ENCODE results near the gene MB.

Gene MB

GRCh38 chr22:35637254-35637653, 20.1 kb upstream of the MB start:
- Histone ChIP-seq H3K4me3 (ENCODE audit: insufficient read length, low read depth) (no peak overlapping the region), H3K27me3 (ENCODE audit: insufficient read depth, insufficient read length) (no peaks in the 10 kb centered on the region), H3K36me3 (ENCODE audit: insufficient read depth, insufficient read length, low read length) (no peaks in the 10 kb centered on the region), H3K4me1 (ENCODE audit: insufficient read depth, insufficient read length) (peaks cover 15% of the 10 kb centered on the region), H3K9me3 (ENCODE audit: insufficient read depth, low read length) (no peaks in the 10 kb centered on the region), H3K9ac (ENCODE audit: insufficient read length, low read depth) (no peak overlapping the region)
- no peak for DNase-seq (ENCODE audit: low read depth, low spot score)
- TF ChIP-seq YY1 (IDR thresholded peaks at IDR 0.05; ENCODE audit: insufficient read depth, insufficient read length) (no peak), SUZ12 (IDR thresholded peaks at IDR 0.05; ENCODE audit: extremely low read depth, insufficient read depth, insufficient read length) (no peak), ZNF274 (IDR thresholded peaks at IDR 0.05; ENCODE audit: low read depth, low read length) (no peak)

GRCh38 chr22:35634943-35635540, 17.9 kb upstream of the MB start:
- H3K4me3 ChIP-seq (ENCODE audit: insufficient read length, low read depth), result no peak overlapping the region
- no peak for DNase-seq (ENCODE audit: low read depth, low spot score)
- H3K4me1 ChIP-seq (ENCODE audit: insufficient read depth, insufficient read length), result peaks cover 15% of the 10 kb centered on the region
- no peaks in the 10 kb centered on the region for H3K36me3 ChIP-seq (ENCODE audit: insufficient read depth, insufficient read length, low read length)
- TF ChIP-seq SUZ12 (IDR thresholded peaks at IDR 0.05; ENCODE audit: extremely low read depth, insufficient read depth, insufficient read length) (no peak), YY1 (IDR thresholded peaks at IDR 0.05; ENCODE audit: insufficient read depth, insufficient read length) (no peak), ZNF274 (IDR thresholded peaks at IDR 0.05; ENCODE audit: low read depth, low read length) (no peak)
- no peak overlapping the region for H3K9ac ChIP-seq (ENCODE audit: insufficient read length, low read depth)
- no peaks in the 10 kb centered on the region for H3K27me3 ChIP-seq (ENCODE audit: insufficient read depth, insufficient read length)
- no peaks in the 10 kb centered on the region for H3K9me3 ChIP-seq (ENCODE audit: insufficient read depth, low read length)

GRCh38 chr22:35634015-35634414, 16.9 kb upstream of the MB start:
- Histone ChIP-seq H3K9ac (ENCODE audit: insufficient read length, low read depth) (no peak overlapping the region), H3K9me3 (ENCODE audit: insufficient read depth, low read length) (no peaks in the 10 kb centered on the region), H3K27me3 (ENCODE audit: insufficient read depth, insufficient read length) (no peaks in the 10 kb centered on the region), H3K36me3 (ENCODE audit: insufficient read depth, insufficient read length, low read length) (no peaks in the 10 kb centered on the region), H3K4me1 (ENCODE audit: insufficient read depth, insufficient read length) (peaks cover 15% of the 10 kb centered on the region), H3K4me3 (ENCODE audit: insufficient read length, low read depth) (no peak overlapping the region)
- no peak for DNase-seq (ENCODE audit: low read depth, low spot score)
- TF ChIP-seq SUZ12 (IDR thresholded peaks at IDR 0.05; ENCODE audit: extremely low read depth, insufficient read depth, insufficient read length), result no peak
- no peak for TF ChIP-seq YY1 (IDR thresholded peaks at IDR 0.05; ENCODE audit: insufficient read depth, insufficient read length)
- no peak for TF ChIP-seq ZNF274 (IDR thresholded peaks at IDR 0.05; ENCODE audit: low read depth, low read length)

- Histone ChIP-seq H3K4me3 (ENCODE audit: insufficient read length, low read depth) (no peak overlapping the region), H3K36me3 (ENCODE audit: insufficient read depth, insufficient read length, low read length) (no peaks in the 10 kb centered on the region), H3K9me3 (ENCODE audit: insufficient read depth, low read length) (no peaks in the 10 kb centered on the region), H3K27me3 (ENCODE audit: insufficient read depth, insufficient read length) (no peaks in the 10 kb centered on the region), H3K4me1 (ENCODE audit: insufficient read depth, insufficient read length) (peaks cover 15% of the 10 kb centered on the region), H3K9ac (ENCODE audit: insufficient read length, low read depth) (no peak overlapping the region)
- no peak for DNase-seq (ENCODE audit: low read depth, low spot score)
- TF ChIP-seq ZNF274 (IDR thresholded peaks at IDR 0.05; ENCODE audit: low read depth, low read length), result no peak
These were observed 16.4 kb upstream of the MB start for GRCh38 chr22:35633520-35633919.

GRCh38 chr22:35632935-35633334, 15.8 kb upstream of the MB start:
- H3K9ac ChIP-seq (ENCODE audit: insufficient read length, low read depth), result no peak overlapping the region
- no peaks in the 10 kb centered on the region for H3K27me3 ChIP-seq (ENCODE audit: insufficient read depth, insufficient read length)
- DNase-seq (ENCODE audit: low read depth, low spot score), result no peak
- TF ChIP-seq YY1 (IDR thresholded peaks at IDR 0.05; ENCODE audit: insufficient read depth, insufficient read length), result no peak
- no peak for TF ChIP-seq SUZ12 (IDR thresholded peaks at IDR 0.05; ENCODE audit: extremely low read depth, insufficient read depth, insufficient read length)
- TF ChIP-seq ZNF274 (IDR thresholded peaks at IDR 0.05; ENCODE audit: low read depth, low read length), result no peak
- peaks cover 15% of the 10 kb centered on the region for H3K4me1 ChIP-seq (ENCODE audit: insufficient read depth, insufficient read length)
- H3K36me3 ChIP-seq (ENCODE audit: insufficient read depth, insufficient read length, low read length), result no peaks in the 10 kb centered on the region
- H3K9me3 ChIP-seq (ENCODE audit: insufficient read depth, low read length), result no peaks in the 10 kb centered on the region
- no peak overlapping the region for H3K4me3 ChIP-seq (ENCODE audit: insufficient read length, low read depth)

- peaks cover 8% of the 10 kb centered on the region for H3K4me1 ChIP-seq (ENCODE audit: insufficient read depth, insufficient read length)
- DNase-seq (ENCODE audit: low read depth, low spot score), result no peak
- no peak overlapping the region for H3K4me3 ChIP-seq (ENCODE audit: insufficient read length, low read depth)
- TF ChIP-seq YY1 (IDR thresholded peaks at IDR 0.05; ENCODE audit: insufficient read depth, insufficient read length) (no peak), ZNF274 (IDR thresholded peaks at IDR 0.05; ENCODE audit: low read depth, low read length) (no peak), SUZ12 (IDR thresholded peaks at IDR 0.05; ENCODE audit: extremely low read depth, insufficient read depth, insufficient read length) (no peak)
- no peaks in the 10 kb centered on the region for H3K36me3 ChIP-seq (ENCODE audit: insufficient read depth, insufficient read length, low read length)
- H3K9me3 ChIP-seq (ENCODE audit: insufficient read depth, low read length), result no peaks in the 10 kb centered on the region
- no peak overlapping the region for H3K9ac ChIP-seq (ENCODE audit: insufficient read length, low read depth)
- no peaks in the 10 kb centered on the region for H3K27me3 ChIP-seq (ENCODE audit: insufficient read depth, insufficient read length)
These were observed 14.5 kb upstream of the MB start for GRCh38 chr22:35631597-35631996.

- no peaks in the 10 kb centered on the region for H3K9me3 ChIP-seq (ENCODE audit: insufficient read depth, low read length)
- no peak overlapping the region for H3K4me3 ChIP-seq (ENCODE audit: insufficient read length, low read depth)
- peaks cover 8% of the 10 kb centered on the region for H3K4me1 ChIP-seq (ENCODE audit: insufficient read depth, insufficient read length)
- no peak for DNase-seq (ENCODE audit: low read depth, low spot score)
- TF ChIP-seq SUZ12 (IDR thresholded peaks at IDR 0.05; ENCODE audit: extremely low read depth, insufficient read depth, insufficient read length) (no peak), YY1 (IDR thresholded peaks at IDR 0.05; ENCODE audit: insufficient read depth, insufficient read length) (no peak), ZNF274 (IDR thresholded peaks at IDR 0.05; ENCODE audit: low read depth, low read length) (no peak)
- peak overlapping the region; percentile 21 for H3K9ac ChIP-seq (ENCODE audit: insufficient read length, low read depth)
- no peaks in the 10 kb centered on the region for H3K27me3 ChIP-seq (ENCODE audit: insufficient read depth, insufficient read length)
- no peaks in the 10 kb centered on the region for H3K36me3 ChIP-seq (ENCODE audit: insufficient read depth, insufficient read length, low read length)
These were observed 13.8 kb upstream of the MB start for GRCh38 chr22:35630891-35631290.
